Measurements from ENCODE around the gene SCYGR3. TPM values are rescaled to one million over a fixed set of nuclear protein-coding genes. Genes with fewer than 3 reads are reported as not detected.

The SCYGR3 gene
- total RNA-seq, 1 experiment from 2014 or later = not detected

DNA sequence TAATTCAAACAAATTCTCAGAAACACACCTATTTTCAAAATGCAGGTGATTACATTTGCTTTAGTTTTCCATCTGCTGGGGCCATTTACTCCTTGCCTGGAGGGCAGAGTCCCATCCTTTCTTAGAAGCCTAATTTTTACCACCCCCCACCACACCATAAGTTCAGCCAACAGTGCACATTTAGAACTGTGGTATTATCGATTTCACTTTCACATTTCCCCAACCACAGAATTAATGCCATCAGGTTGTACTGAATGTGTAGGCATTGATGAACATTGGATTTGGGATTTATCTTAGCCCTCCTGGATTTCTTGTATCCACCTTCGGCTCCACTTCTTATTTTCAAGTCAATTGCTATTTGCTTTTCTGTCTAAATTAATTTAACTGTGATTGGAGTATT, 4.5 kb downstream of the SCYGR3 start:
- no peak overlapping the region for H4K91ac ChIP-seq (ENCODE audit: insufficient read length, low read depth, low read length)

More for the DNA sequence above, 4.5 kb downstream of the SCYGR3 start:
- Histone ChIP-seq H3K4ac (ENCODE audit: low read depth, low read length) (no peak overlapping the region), H2BK5ac (ENCODE audit: insufficient read length, low read length) (no peak overlapping the region), H3K4me1 (ENCODE audit: insufficient read depth, low read length) (no peaks in the 10 kb centered on the region), H3K9me3 (ENCODE audit: control insufficient read depth, low read depth, low read length) (no peaks in the 10 kb centered on the region), H2AFZ (ENCODE audit: low read length) (no peak overlapping the region), H3K14ac (ENCODE audit: insufficient read depth, low read length) (no peak overlapping the region), H3K27ac (ENCODE audit: insufficient read length, low read depth, low read length) (no peak overlapping the region), H2BK12ac (ENCODE audit: insufficient read length, low read depth, low read length) (no peak overlapping the region), H2BK20ac (ENCODE audit: low read depth, low read length, poor library complexity, severe bottlenecking) (no peak overlapping the region), H4K5ac (ENCODE audit: insufficient read length, low read depth, low read length) (no peak overlapping the region), H3K23me2 (ENCODE audit: insufficient read length, low read depth, low read length, poor library complexity, severe bottlenecking) (no peaks in the 10 kb centered on the region), H3K18ac (ENCODE audit: insufficient read length, low read depth, low read length) (no peak overlapping the region), H3K79me2 (ENCODE audit: insufficient read depth, low read length) (no peaks in the 10 kb centered on the region), H3K56ac (ENCODE audit: insufficient read length, low read depth, low read length) (no peak overlapping the region), H3K79me1 (ENCODE audit: insufficient read depth, low read depth, low read length, poor library complexity, severe bottlenecking) (no peaks in the 10 kb centered on the region), H4K8ac (replicated peaks; ENCODE audit: insufficient read length, low read depth, low read length) (no peak overlapping the region), H2AK5ac (ENCODE audit: insufficient read length, low read length) (no peak overlapping the region), H3K27me3 (ENCODE audit: insufficient read depth, low read length) (no peaks in the 10 kb centered on the region; the same call in 1 of the 2 replicates), H3K4me2 (ENCODE audit: insufficient read depth, insufficient read length, low read length) (no peak overlapping the region), H2BK15ac (ENCODE audit: low read depth, low read length) (no peak overlapping the region), H3K9ac (ENCODE audit: extremely low read depth, insufficient read length, low read length) (no peak overlapping the region), H2BK120ac (ENCODE audit: low read depth, low read length, poor library complexity, severe bottlenecking) (no peak overlapping the region), H3K23ac (ENCODE audit: insufficient read length, low read depth, low read length) (no peak overlapping the region), H3T11ph (ENCODE audit: low read length) (no peak overlapping the region), H4K20me1 (ENCODE audit: control insufficient read depth, insufficient read depth, insufficient read length) (no peaks in the 10 kb centered on the region)
- TF ChIP-seq, protein P1, sequence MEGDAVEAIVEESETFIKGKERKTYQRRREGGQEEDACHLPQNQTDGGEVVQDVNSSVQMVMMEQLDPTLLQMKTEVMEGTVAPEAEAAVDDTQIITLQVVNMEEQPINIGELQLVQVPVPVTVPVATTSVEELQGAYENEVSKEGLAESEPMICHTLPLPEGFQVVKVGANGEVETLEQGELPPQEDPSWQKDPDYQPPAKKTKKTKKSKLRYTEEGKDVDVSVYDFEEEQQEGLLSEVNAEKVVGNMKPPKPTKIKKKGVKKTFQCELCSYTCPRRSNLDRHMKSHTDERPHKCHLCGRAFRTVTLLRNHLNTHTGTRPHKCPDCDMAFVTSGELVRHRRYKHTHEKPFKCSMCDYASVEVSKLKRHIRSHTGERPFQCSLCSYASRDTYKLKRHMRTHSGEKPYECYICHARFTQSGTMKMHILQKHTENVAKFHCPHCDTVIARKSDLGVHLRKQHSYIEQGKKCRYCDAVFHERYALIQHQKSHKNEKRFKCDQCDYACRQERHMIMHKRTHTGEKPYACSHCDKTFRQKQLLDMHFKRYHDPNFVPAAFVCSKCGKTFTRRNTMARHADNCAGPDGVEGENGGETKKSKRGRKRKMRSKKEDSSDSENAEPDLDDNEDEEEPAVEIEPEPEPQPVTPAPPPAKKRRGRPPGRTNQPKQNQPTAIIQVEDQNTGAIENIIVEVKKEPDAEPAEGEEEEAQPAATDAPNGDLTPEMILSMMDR (conservative IDR thresholded peaks at IDR 0.05) = no peak
- no CpG with 5 or more reads among the region's 2 CpGs for WGBS (ENCODE audit: extremely low coverage, insufficient read length, low lambda C conversion rate)
- peaks cover 4% of the 10 kb centered on the region for H3K27me3 Mint-ChIP-seq (ENCODE audit: low read depth)
- H3K27ac Mint-ChIP-seq = no peak overlapping the region
- H3K36me3 Mint-ChIP-seq (ENCODE audit: insufficient read depth in 1 of 3, low read depth in 3 of 3) = no peaks in the 10 kb centered on the region; a peak in 1 of 7 replicates
- no peaks in the 10 kb centered on the region; a peak in 1 of 5 replicates for H3K9me3 Mint-ChIP-seq
- H3K4me3 Mint-ChIP-seq = no peak overlapping the region
- DNase-seq = no peak
- 0 out of 4 replicates have a peak, but pooled peaks cover 0 to 2% of the 10 kb centered on the region in 2 experiments for H3K4me1 Mint-ChIP-seq
